T-cell (primary cell): ENCODE results near the gene ANKRD39. TPM values are rescaled to one million over a fixed set of nuclear protein-coding genes. Genes with fewer than 3 reads are reported as not detected.

ENCODE experiments used
- ATAC-seq, 4 experiments: fragments of 200-7000 bp in 3 of 4; fragments of 150-1000 bp in 1 of 4; cut with Tn5 transposase; replicated peaks in 1 of 4; 1 replicate in 3 of 4; 2 replicates in 1 of 4; pipeline ENCODE4 v1.10.0; 2021; ENCODE audit warnings: moderate library complexity in 3 of 4, mild to moderate bottlenecking in 2 of 4, moderate number of reproducible peaks in 1 of 4
- CTCF ChIA-PET, 2 donors: fragments of 300-600 bp; sonication (Branson Sonifier 250); formaldehyde crosslinking; loops; one replicate each; lab custom pipeline; 2022; ENCODE audit warnings: antibody characterized with exemption in 2 of 2; lab: Charles Lee
- POLR2A ChIA-PET, 2 donors: fragments of 300-600 bp; sonication (Branson Sonifier 250); formaldehyde crosslinking; loops; one replicate each; lab custom pipeline; 2022; ENCODE audit warnings: antibody characterized with exemption in 2 of 2; lab: Charles Lee
- DNase-seq, 35 experiments: peaks; one replicate each; pipeline versions ENCODE4 v3.0.0 to v3.0.0-alpha.2; 2013 to 2023
- H3K27ac ChIP-seq: one replicate; pipeline ENCODE4 v1.5.1; 2013; ENCODE audit warnings: low read length
- H3K27me3 ChIP-seq, 2 experiments: replicated peaks in 1 of 2; 1 replicate in 1 of 2; 2 replicates in 1 of 2; pipeline versions ENCODE4 v1.6.1 to v1.7.0; 2013; ENCODE audit warnings: low read length in 1 of 2, mixed read lengths in 1 of 2; ENCODE audit not compliant: control insufficient read depth in 2 of 2, insufficient read depth in 2 of 2; ENCODE audit errors: extremely low read depth in 1 of 2
- H3K36me3 ChIP-seq, 2 donors: 1 replicate in 1 of 2; 2 replicates in 1 of 2; pipeline versions ENCODE4 v1.6.1 to v1.7.0; 2013; ENCODE audit warnings: low read length in 1 of 2; ENCODE audit not compliant: control insufficient read depth in 2 of 2, insufficient read depth in 1 of 2; ENCODE audit errors: extremely low read depth in 1 of 2
- H3K4me1 ChIP-seq, 2 experiments: 1 replicate in 1 of 2; 2 replicates in 1 of 2; pipeline versions ENCODE4 v1.6.1 to v1.7.0; 2013; ENCODE audit warnings: low read length in 2 of 2, mixed read lengths in 1 of 2; ENCODE audit not compliant: insufficient read depth in 2 of 2, control insufficient read depth in 1 of 2; ENCODE audit errors: extremely low read depth in 1 of 2
- H3K4me3 ChIP-seq, 2 donors: 1 replicate in 1 of 2; 2 replicates in 1 of 2; pipeline versions ENCODE4 v1.5.1 to v1.7.0; 2013; ENCODE audit warnings: mild to moderate bottlenecking in 2 of 2, low read length in 1 of 2, moderate library complexity in 1 of 2; ENCODE audit not compliant: control insufficient read depth in 1 of 2; ENCODE audit errors: extremely low read depth in 1 of 2
- H3K9me3 ChIP-seq: 2 replicates; pipeline ENCODE4 v1.7.0; 2013
- H3K27ac Mint-ChIP-seq, 2 donors: one replicate each; pipeline ENCODE4 v1.8.0; 2020 to 2021; ENCODE audit warnings: mild to moderate bottlenecking in 2 of 2, mixed read lengths in 2 of 2
- H3K27me3 Mint-ChIP-seq, 2 donors: one replicate each; pipeline ENCODE4 v1.8.0; 2021 to 2022; ENCODE audit warnings: mixed read lengths in 2 of 2
- H3K36me3 Mint-ChIP-seq: one replicate; pipeline ENCODE4 v1.8.0; 2021; ENCODE audit warnings: mixed read lengths
- H3K4me1 Mint-ChIP-seq, 3 donors: one replicate each; pipeline ENCODE4 v1.8.0; 2020 to 2022; ENCODE audit warnings: mixed read lengths in 3 of 3, mild to moderate bottlenecking in 1 of 3
- H3K4me3 Mint-ChIP-seq, 3 donors: one replicate each; pipeline ENCODE4 v1.8.0; 2020 to 2022; ENCODE audit warnings: mild to moderate bottlenecking in 3 of 3, mixed read lengths in 3 of 3, moderate library complexity in 3 of 3
- H3K9me3 Mint-ChIP-seq, 3 donors: one replicate each; pipeline ENCODE4 v1.8.0; 2020 to 2022; ENCODE audit warnings: mixed read lengths in 3 of 3
- WGBS: methylation state at CpG from one replicate; pipeline ENCODE4 v1.1.5; 2013; ENCODE audit warnings: missing lambda C conversion rate; ENCODE audit not compliant: insufficient coverage; 5-methylcytosine and 5-hydroxymethylcytosine counted together
- total RNA-seq, 35 experiments: library from RNA in 6 of 35; stranded (reverse) in 6 of 35; fragments of 120-200 nt in 1 of 35; gene quantifications; one replicate each; pipeline versions ENCODE4 v1.2.1 to v1.2.4 and lab custom pipeline; 2013 to 2026

ANKRD39 gene
- total RNA-seq, 5 donors from 2014 or later (not counting 1 experiment from before 2014, with no cell fraction given), result 16.9 to 25.0 (median 19.2) TPM

DNA sequence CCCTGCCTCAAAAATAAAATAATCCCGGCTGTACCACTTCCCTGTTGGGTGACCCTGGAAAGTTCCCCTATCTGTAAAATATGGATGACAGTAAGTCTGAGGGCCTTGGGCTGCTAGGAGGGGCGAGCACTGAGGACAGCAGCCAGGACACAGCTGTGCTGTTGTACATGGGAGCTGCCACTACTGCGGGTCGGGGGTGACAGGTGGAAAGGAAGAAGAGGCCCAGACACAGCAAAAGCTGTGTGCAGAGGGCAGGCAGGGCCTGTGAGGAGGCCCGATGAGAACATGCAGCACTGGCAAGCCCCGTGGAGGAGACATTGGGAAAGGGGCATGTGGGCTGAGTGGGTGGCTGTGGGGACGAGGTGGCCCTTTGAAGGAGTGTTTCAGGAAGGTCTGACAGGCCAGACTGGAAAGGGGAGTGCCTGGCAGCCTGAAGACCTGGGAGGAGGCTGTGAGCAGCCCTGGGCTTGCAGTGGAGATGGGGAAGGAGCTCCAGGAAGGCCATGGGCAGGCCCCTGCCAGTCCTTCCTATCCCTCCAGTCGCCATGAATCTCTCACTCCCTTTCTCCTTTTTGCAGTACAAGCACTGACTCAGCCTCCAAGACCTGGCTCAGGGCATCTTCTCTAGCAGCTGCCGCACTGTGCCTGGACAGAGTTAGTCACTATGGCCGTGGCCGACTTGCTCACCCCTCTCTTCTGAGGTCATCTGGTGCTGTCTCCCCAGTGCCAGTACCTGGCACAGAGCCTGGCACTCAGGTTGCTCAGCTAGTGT, 41.0 kb upstream of the ANKRD39 start:
- DNase-seq (no peak), ATAC-seq (no peak)
- Mint-ChIP-seq H3K4me3 (no peak overlapping the region), H3K27me3 (no peaks in the 10 kb centered on the region), H3K36me3 (no peaks in the 10 kb centered on the region), H3K4me1 (peaks cover 36 to 44% (median 41%) of the 10 kb centered on the region in 3 donors), H3K27ac (peak overlapping the region in 1 of 2 donors; percentile 39), H3K9me3 (no peaks in the 10 kb centered on the region)
- CTCF ChIA-PET, result no interaction called here
- POLR2A ChIA-PET, result interaction anchor here in 1 of 2 donors (0.6 kb wide), 1 partner anchor 14 kb away, joined by 3 read pairs; no protein-coding TSS in a partner anchor
- no peak overlapping the region for H3K4me3 ChIP-seq
- 79% methylated on average over 9 of the region's 11 CpGs for WGBS
- H3K27ac ChIP-seq, result no peak overlapping the region
- H3K27me3 ChIP-seq, result peaks cover 0 to 2% of the 10 kb centered on the region in 2 experiments
- peaks cover 14 to 35% of the 10 kb centered on the region in 2 experiments for H3K4me1 ChIP-seq
- no peaks in the 10 kb centered on the region for H3K36me3 ChIP-seq
- no peaks in the 10 kb centered on the region for H3K9me3 ChIP-seq

DNA sequence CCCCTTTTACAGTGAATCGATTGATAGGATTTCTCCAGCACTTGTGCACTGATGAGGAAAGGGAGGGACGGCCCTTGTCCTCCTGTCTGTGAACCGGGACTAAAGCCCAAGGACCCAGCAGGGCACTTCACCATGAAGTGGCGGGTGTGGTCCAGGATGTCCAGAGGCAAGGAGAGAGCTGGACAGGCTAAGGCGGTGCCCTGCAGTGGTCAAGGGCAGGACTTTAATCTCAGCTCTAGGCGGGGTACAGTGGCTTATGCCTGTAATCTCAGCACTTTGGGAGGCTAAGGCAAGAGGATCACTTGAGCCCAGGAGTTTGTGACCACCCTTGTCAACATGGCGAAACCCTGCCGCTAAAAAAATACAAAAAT, 40.3 kb upstream of the ANKRD39 start:
- no peaks in the 10 kb centered on the region for H3K9me3 Mint-ChIP-seq
- H3K27ac Mint-ChIP-seq, result no peak overlapping the region
- H3K4me3 Mint-ChIP-seq, result no peak overlapping the region
- Histone ChIP-seq H3K4me1 (peaks cover 14 to 37% of the 10 kb centered on the region in 2 experiments), H3K4me3 (no peak overlapping the region), H3K9me3 (no peaks in the 10 kb centered on the region), H3K27ac (no peak overlapping the region), H3K36me3 (no peaks in the 10 kb centered on the region), H3K27me3 (no peaks in the 10 kb centered on the region)
- H3K27me3 Mint-ChIP-seq, result no peaks in the 10 kb centered on the region
- H3K36me3 Mint-ChIP-seq, result no peaks in the 10 kb centered on the region
- CTCF ChIA-PET, result no interaction called here
- peaks cover 40 to 51% (median 44%) of the 10 kb centered on the region in 3 donors for H3K4me1 Mint-ChIP-seq
- POLR2A ChIA-PET, result no interaction called here
- ATAC-seq, result no peak
- 94% methylated on average over 8 of the region's 8 CpGs for WGBS
- DNase-seq, result no peak

DNA sequence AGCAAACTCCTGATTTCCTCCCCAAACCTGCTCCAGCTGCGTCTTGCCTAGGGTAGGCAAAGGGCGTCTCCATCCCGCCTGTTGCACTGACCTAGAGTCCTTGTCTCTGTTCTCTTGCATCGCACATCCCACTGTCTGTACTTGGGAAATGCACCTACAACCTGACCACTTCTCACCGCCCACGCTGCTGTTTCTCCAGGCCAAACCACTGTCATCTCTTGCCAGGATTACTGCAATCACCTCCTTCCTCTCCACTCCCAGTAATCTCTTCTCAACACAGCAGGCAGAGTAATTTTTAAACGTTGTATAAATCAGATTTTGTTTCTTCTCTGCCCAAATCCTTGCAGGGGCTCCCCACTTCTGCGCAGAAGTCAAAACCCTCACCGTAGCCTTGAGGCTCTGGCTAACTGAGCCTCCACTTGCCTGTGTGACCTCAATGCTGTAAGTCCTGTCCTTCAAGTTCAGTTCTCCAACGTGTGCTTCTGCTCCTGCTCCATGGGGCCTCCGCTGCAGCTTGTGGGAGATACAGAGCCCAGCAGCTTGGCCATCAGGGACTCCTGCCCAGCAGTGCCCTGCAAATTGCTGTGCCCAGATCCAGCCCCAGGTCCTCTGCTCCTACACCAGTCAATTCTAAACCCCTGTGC, 39.8 kb upstream of the ANKRD39 start:
- Histone ChIP-seq H3K9me3 (no peaks in the 10 kb centered on the region), H3K4me1 (peaks cover 14 to 41% of the 10 kb centered on the region in 2 experiments), H3K27me3 (no peaks in the 10 kb centered on the region), H3K27ac (no peak overlapping the region), H3K4me3 (no peak overlapping the region), H3K36me3 (no peaks in the 10 kb centered on the region)
- DNase-seq, result no peak
- no peak for ATAC-seq
- ChIA-PET POLR2A (no interaction called here), CTCF (no interaction called here)
- Mint-ChIP-seq H3K36me3 (no peaks in the 10 kb centered on the region), H3K4me1 (peaks cover 45 to 56% (median 49%) of the 10 kb centered on the region in 3 donors), H3K9me3 (no peaks in the 10 kb centered on the region), H3K4me3 (peak overlapping the region in 1 of 3 donors; percentile 20), H3K27ac (peak overlapping the region; percentile 30 to 49), H3K27me3 (no peaks in the 10 kb centered on the region)
- WGBS, result 84% methylated on average over 11 of the region's 11 CpGs

DNA sequence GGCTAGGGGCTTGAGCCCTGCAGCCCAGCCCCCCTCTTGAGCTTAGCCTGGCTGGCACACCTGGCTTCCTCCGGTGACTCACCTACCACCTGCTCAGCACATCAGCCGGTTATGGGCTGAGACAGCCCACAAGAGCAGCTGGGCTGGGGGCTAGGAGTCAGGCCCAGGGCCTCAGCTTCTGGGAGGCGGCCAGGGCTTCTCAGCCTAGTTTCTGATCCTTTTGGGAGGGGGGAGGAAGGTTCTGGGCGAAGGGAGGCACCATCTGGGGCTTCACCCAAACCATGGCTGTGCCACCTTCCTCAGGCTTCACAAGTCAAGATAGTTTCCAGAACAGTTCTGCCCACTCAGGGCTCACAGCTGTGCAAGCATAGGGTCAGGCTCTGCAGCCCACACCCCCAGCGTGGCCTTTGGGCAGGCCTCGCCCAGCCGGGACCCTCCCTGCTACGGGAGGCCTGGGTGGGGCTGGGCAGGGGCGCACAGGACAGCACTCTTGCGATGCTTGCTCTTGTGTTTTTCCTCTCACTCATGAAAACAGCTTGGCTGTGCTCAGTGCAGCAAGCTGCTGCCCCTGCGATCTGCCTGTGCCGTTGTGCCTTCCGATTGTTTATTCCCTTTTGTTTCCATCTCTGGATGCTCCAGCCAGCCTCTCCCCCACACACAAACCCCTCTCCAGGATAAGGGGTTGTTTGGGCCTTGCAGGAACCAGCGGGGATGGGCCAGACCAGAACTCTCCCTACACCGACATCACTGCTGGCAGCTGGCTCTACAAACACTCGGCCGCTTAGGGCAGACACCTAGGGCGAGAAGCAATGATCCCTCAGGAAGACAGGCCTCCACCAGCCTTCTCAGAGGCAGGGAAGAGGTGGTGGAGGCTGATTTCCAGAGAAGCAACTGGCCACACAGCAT, 38.2 kb upstream of the ANKRD39 start:
- DNase-seq, result peak in 4 of 35 experiments; percentile 9 to 56 (median 34)
- no peaks in the 10 kb centered on the region for H3K9me3 ChIP-seq
- CTCF ChIA-PET, result interaction anchor here in 1 of 2 donors (0.7 kb wide), 1 partner anchor 28 kb away, joined by 4 read pairs; no protein-coding TSS in a partner anchor
- peak; percentile 62 to 76 (median 70) for ATAC-seq
- Mint-ChIP-seq H3K36me3 (no peaks in the 10 kb centered on the region), H3K9me3 (no peaks in the 10 kb centered on the region), H3K4me3 (peak overlapping the region in 1 of 3 donors; percentile 47), H3K4me1 (peaks cover 61 to 69% (median 63%) of the 10 kb centered on the region in 3 donors), H3K27me3 (no peaks in the 10 kb centered on the region), H3K27ac (peak overlapping the region; percentile 86 to 92)
- POLR2A ChIA-PET, result interaction anchor here in 1 of 2 donors (1.2 kb wide), 1 partner anchor 29 kb away, joined by 3 read pairs; no protein-coding TSS in a partner anchor
- H3K4me3 ChIP-seq, result no peak overlapping the region
- WGBS, result 83% methylated on average over 12 of the region's 18 CpGs
- H3K36me3 ChIP-seq, result no peaks in the 10 kb centered on the region
- peaks cover 29 to 57% of the 10 kb centered on the region in 2 experiments for H3K4me1 ChIP-seq
- H3K27me3 ChIP-seq, result no peaks in the 10 kb centered on the region
- H3K27ac ChIP-seq, result peak overlapping the region; percentile 19

DNA sequence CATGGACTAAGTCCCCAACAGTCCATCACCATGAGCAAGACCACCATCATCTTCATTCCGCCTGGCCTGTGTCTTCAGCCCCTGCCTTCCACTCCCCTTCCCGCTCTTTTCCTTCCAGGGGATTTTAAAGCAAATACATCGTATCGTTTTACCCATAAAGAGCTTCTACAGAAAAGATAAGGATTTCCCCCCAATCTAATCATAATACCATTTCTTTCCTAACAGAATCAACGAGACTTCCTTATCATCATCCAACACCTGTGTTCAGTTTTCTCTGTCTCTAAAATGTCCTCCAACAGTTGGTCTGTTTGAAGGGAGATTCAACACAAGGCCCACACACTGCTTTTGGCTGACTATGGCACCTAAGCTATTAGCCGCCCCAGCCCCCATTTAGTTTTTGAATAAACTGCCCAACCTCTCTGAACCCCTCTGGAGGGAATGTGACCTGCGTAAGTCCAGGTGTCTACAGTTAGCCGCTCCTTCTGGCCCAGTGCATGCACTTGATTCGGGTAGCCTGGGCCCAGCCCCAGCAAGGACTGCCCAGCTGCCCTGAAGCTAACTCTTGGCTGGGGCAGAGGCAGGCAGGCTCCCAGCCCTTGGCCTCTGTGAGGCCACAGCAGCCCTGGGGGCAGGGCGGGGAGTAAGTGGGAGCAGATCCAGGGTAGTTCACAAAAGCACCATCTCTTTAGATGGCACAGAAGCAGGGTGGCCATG, 37.4 kb upstream of the ANKRD39 start:
- H3K27ac ChIP-seq, result no peak overlapping the region
- Mint-ChIP-seq H3K27ac (peak overlapping the region; percentile 86 to 92), H3K4me3 (peak overlapping the region in 1 of 3 donors; percentile 0), H3K9me3 (no peaks in the 10 kb centered on the region), H3K27me3 (no peaks in the 10 kb centered on the region), H3K4me1 (peaks cover 69 to 77% (median 71%) of the 10 kb centered on the region in 3 donors), H3K36me3 (no peaks in the 10 kb centered on the region)
- WGBS, result 92% methylated on average over 9 of the region's 10 CpGs
- no peak for DNase-seq
- no peaks in the 10 kb centered on the region for H3K36me3 ChIP-seq
- no peaks in the 10 kb centered on the region for H3K9me3 ChIP-seq
- no peak overlapping the region for H3K4me3 ChIP-seq
- peaks cover 36 to 62% of the 10 kb centered on the region in 2 experiments for H3K4me1 ChIP-seq
- no peaks in the 10 kb centered on the region for H3K27me3 ChIP-seq
- ChIA-PET CTCF (interaction anchor here in 1 of 2 donors (0.6 kb wide), 1 partner anchor 27 kb away, joined by 7 read pairs; no protein-coding TSS in a partner anchor), POLR2A (interaction anchor here in 1 of 2 donors (1.2 kb wide), 1 partner anchor 28 kb away, joined by 3 read pairs; no protein-coding TSS in a partner anchor)
- no peak for ATAC-seq
